Activated CD4-positive, CD25-positive, alpha-beta regulatory T cell treated with anti-CD3 and anti-CD28 coated beads, Interleukin-2, amount 50 U/mL, for 16 hours (primary cell): Measurements from ENCODE around the gene SEC14L6.

Source experiments
- DNase-seq: peaks from one replicate; pipeline ENCODE4 v3.0.0-alpha.2; 2020; ENCODE audit warnings: low read depth, low spot score

The SEC14L6 gene

GRCh38 chr22:30495041-30495784, 51.3 kb downstream of the SEC14L6 start:
- DNase-seq: no peak

DNA sequence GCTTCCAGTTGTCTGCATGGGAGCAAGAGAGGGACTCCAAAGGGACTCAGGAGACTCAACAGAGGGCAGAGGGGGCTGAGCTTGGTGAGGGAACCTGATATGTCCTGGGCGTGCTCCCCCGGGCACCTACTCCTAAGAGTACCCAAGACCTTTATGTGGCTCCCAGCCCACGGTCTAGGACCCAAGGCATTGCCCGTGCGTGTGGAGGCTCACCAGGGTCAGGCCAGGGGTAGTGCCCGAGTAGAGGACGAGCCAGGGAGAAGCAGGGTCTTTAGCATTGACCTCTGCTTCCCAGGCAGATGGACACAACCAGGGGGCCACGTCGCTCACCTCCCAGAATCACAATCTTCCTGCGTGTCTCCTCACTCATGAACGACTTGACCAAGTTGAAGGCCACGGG, 54.4 kb downstream of the SEC14L6 start:
- DNase-seq: no peak

- no peak for DNase-seq
Observed at GRCh38 chr22:30491381-30491780, 55.2 kb downstream of the SEC14L6 start.

- DNase-seq: no peak
Observed at GRCh38 chr22:30490399-30490798, 56.1 kb downstream of the SEC14L6 start.

DNA sequence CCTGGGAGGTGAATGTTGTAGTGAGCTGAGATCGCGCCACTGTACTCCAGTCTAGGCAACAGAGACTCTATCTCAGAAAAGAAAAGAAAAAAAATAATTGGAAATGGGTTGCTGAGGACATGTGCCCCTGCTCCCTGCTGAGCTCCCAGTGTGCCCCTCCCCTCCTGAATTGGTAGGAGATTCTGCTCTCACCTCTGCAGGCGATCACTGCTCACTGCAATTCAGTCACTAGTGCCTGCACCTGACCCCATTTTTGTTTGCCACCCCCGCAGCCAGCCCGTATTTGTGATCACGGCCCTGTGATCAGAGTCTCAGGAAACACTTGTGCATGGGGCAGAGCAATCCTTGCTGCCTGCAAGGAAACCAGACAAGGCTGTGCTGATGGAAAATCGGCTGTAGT, 58.4 kb downstream of the SEC14L6 start:
- DNase-seq: no peak

DNA sequence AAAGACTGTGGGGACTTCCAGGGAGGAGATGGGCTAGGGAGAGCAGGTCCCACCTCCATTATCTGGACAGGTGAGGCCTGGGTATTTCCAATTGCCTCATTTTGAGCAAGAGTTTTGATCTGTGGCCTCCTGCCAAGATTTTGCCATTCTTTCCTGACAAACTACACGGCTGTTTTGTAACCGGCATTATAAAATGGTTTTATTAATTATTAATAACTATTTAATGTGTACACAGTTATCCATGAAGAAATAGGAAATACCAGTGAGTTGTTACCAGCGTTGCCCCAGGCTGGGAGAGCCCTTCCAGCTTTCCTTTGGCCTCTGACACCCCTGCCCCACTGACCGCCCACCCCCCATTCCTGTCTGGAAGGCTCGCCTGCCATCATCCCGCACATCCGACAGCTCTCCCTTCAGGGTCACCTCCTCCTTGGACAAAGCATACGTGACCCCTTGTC, 59.9 kb downstream of the SEC14L6 start:
- DNase-seq: no peak

DNA sequence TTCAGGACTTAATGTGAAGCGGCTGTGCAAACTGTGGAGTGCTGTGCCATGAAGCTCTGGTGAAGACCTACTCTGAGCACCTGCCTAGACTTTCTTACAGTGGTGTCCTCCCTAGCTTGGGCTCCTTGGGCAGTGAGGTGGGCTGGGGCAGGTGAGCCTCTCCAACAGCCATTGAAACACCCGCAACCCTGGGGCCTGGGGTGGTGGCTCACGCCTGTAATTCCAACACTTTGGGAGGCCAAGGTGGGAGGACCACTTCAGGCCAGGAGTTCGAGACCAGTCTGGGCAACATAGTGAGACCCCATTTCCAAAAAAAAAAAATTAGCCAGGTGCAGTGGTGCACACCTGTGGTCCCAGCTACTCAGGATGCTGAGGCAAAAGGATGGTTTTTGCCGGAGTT, 60.4 kb downstream of the SEC14L6 start:
- DNase-seq: no peak

GRCh38 chr22:30485362-30485988, 61.1 kb downstream of the SEC14L6 start:
- peak; percentile 57 for DNase-seq

GRCh38 chr22:30483169-30483568, 63.4 kb downstream of the SEC14L6 start:
- no peak for DNase-seq

- no peak for DNase-seq
Observed at GRCh38 chr22:30481711-30482110, 64.8 kb downstream of the SEC14L6 start.

- no peak for DNase-seq
Observed at GRCh38 chr22:30479981-30480380, 66.6 kb downstream of the SEC14L6 start.

- DNase-seq: no peak
Observed at GRCh38 chr22:30474683-30475424, 71.7 kb downstream of the SEC14L6 start.

- DNase-seq: no peak
Observed at GRCh38 chr22:30474121-30474520, 72.4 kb downstream of the SEC14L6 start.

- DNase-seq: no peak
Observed at GRCh38 chr22:30472994-30473720, 73.4 kb downstream of the SEC14L6 start.
